Measurements from ENCODE around the gene GJA9.
"Not testable (repeated sequence)": the region's sequence is repeated elsewhere in the genome, so short reads cannot be mapped to it uniquely, and the experiment has no call there.

Gene GJA9

DNA sequence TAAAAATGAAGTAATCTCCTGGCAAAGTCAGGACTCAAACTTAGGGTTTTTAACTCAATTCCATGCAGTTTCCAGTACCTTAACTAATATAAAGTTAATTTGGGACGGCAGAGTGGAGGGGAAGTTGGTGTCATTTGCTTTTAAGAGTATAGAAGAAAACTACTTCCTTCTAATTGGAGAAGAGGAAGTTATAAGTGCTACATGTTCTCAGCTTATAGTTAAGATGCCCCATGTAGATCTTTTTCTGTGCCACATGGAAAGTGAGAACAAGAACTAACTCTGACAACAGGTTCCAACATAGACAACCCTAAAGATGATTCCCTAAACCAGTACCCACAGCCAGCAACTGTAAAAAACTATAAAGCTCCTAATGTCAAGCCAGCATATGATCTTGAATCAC, 33.3 kb downstream of the GJA9 start:
- Histone ChIP-seq H3K9me3 (ENCODE audit: control insufficient read depth, insufficient read depth, low read length) (no peaks in the 10 kb centered on the region), H3K27me3 (ENCODE audit: control insufficient read depth, insufficient read depth, low read length) (no peaks in the 10 kb centered on the region), H3K4me3 (ENCODE audit: low read depth, low read length) (no peak overlapping the region), H3K36me3 (ENCODE audit: control insufficient read depth, insufficient read depth, low read length) (peaks cover 81% of the 10 kb centered on the region), H3K4me1 (ENCODE audit: control insufficient read depth, insufficient read depth, low read length) (no peaks in the 10 kb centered on the region), H3K9ac (ENCODE audit: low read depth, low read length) (no peak overlapping the region), H3K27ac (ENCODE audit: low read depth, low read length) (no peak overlapping the region)

DNA sequence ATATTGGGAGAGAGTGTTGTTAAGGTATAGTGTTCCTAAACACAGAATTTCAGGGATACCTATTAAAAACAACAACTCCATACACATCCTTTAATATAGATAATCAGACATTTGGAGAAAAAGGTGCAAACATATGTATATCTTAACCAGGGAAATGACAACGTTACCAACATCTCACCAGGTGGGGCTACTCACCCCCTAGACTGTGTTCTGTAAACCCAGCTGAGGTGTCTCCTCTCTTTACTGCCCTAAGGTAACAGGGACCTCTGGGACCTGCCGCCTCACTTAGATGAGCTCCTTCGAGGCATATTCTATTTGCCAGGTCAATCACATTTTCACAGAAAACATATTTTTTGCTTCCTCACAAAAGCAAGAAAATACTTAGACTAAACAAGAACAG, 35.2 kb downstream of the GJA9 start:
- Histone ChIP-seq H3K9me3 (ENCODE audit: control insufficient read depth, insufficient read depth, low read length) (no peaks in the 10 kb centered on the region), H3K36me3 (ENCODE audit: control insufficient read depth, insufficient read depth, low read length) (peaks cover 71% of the 10 kb centered on the region), H3K9ac (ENCODE audit: low read depth, low read length) (no peak overlapping the region), H3K27me3 (ENCODE audit: control insufficient read depth, insufficient read depth, low read length) (no peaks in the 10 kb centered on the region), H3K4me3 (ENCODE audit: low read depth, low read length) (no peak overlapping the region), H3K4me1 (ENCODE audit: control insufficient read depth, insufficient read depth, low read length) (no peaks in the 10 kb centered on the region), H3K27ac (ENCODE audit: low read depth, low read length) (no peak overlapping the region)

DNA sequence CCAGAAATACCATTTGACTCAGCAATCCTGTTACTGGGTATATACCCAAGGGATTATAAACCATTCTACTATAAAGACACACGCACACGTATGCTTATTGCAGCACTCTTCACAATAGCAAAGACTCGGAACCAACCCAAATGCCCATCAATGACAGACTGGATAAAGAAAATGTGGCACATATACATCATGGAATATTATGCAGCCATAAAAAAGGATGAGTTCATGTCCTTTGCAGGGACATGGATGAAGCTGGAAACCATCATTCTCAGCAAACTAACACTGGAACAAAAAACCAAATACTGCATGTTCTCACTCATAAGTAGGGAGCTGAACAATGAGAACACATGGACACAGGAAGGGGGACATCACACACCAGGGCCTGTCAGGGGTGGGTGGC, 36.3 kb downstream of the GJA9 start:
- H3K4me3 ChIP-seq (ENCODE audit: low read depth, low read length); H3K27me3 ChIP-seq (ENCODE audit: control insufficient read depth, insufficient read depth, low read length); H3K27ac ChIP-seq (ENCODE audit: low read depth, low read length); H3K9me3 ChIP-seq (ENCODE audit: control insufficient read depth, insufficient read depth, low read length); H3K4me1 ChIP-seq (ENCODE audit: control insufficient read depth, insufficient read depth, low read length); H3K9ac ChIP-seq (ENCODE audit: low read depth, low read length): not testable (repeated sequence)
- peaks cover 69% of the 10 kb centered on the region for H3K36me3 ChIP-seq (ENCODE audit: control insufficient read depth, insufficient read depth, low read length)

- H3K36me3 ChIP-seq (ENCODE audit: control insufficient read depth, insufficient read depth, low read length), result peaks cover 56% of the 10 kb centered on the region
- H3K27ac ChIP-seq (ENCODE audit: low read depth, low read length), result no peak overlapping the region
Observed at GRCh38 chr1:38840281-38840680, 41.1 kb downstream of the GJA9 start.

DNA sequence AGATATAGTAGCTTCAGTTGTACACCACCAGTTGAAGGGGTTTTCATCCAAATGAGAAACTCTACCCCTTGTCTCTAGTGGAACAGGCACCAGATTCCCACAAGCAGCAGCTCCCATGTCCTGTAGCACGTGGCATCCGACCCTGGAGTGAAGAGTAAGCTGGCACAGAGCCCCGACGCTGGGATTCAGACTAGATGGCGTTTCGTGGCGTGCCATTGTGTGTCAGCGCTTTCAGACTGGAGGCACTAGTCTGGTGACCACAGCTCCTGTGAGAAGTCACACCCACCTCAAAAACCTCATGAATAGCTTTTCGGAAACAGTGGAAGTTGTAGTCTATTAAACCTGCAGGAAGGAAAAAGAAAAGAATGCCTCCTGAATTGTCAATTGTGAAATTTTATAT, 42.0 kb downstream of the GJA9 start:
- peaks cover 47% of the 10 kb centered on the region for H3K36me3 ChIP-seq (ENCODE audit: control insufficient read depth, insufficient read depth, low read length)
- H3K9ac ChIP-seq (ENCODE audit: low read depth, low read length), result no peak overlapping the region
- no peak overlapping the region for H3K27ac ChIP-seq (ENCODE audit: low read depth, low read length)
- H3K4me3 ChIP-seq (ENCODE audit: low read depth, low read length), result no peak overlapping the region
- H3K4me1 ChIP-seq (ENCODE audit: control insufficient read depth, insufficient read depth, low read length), result peaks cover 13% of the 10 kb centered on the region
- no peaks in the 10 kb centered on the region for H3K9me3 ChIP-seq (ENCODE audit: control insufficient read depth, insufficient read depth, low read length)
- H3K27me3 ChIP-seq (ENCODE audit: control insufficient read depth, insufficient read depth, low read length), result no peaks in the 10 kb centered on the region

More at GRCh38 chr1:38840281-38840680, 41.1 kb downstream of the GJA9 start:
- Histone ChIP-seq H3K27me3 (ENCODE audit: control insufficient read depth, insufficient read depth, low read length) (no peaks in the 10 kb centered on the region), H3K9ac (ENCODE audit: low read depth, low read length) (no peak overlapping the region), H3K9me3 (ENCODE audit: control insufficient read depth, insufficient read depth, low read length) (no peaks in the 10 kb centered on the region), H3K4me3 (ENCODE audit: low read depth, low read length) (no peak overlapping the region), H3K4me1 (ENCODE audit: control insufficient read depth, insufficient read depth, low read length) (peaks cover 13% of the 10 kb centered on the region)

GRCh38 chr1:38836316-38836715, 45.1 kb downstream of the GJA9 start:
- H3K9ac ChIP-seq (ENCODE audit: low read depth, low read length), result 0 out of 2 replicates have a peak overlapping the region, but pooled peaks have one; percentile 12
- H3K4me1 ChIP-seq (ENCODE audit: control insufficient read depth, insufficient read depth, low read length), result peaks cover 13% of the 10 kb centered on the region
- H3K27me3 ChIP-seq (ENCODE audit: control insufficient read depth, insufficient read depth, low read length); H3K4me3 ChIP-seq (ENCODE audit: low read depth, low read length); H3K27ac ChIP-seq (ENCODE audit: low read depth, low read length); H3K9me3 ChIP-seq (ENCODE audit: control insufficient read depth, insufficient read depth, low read length): not testable (repeated sequence)
- H3K36me3 ChIP-seq (ENCODE audit: control insufficient read depth, insufficient read depth, low read length), result peaks cover 27% of the 10 kb centered on the region

GRCh38 chr1:38834937-38835827, 46.2 kb downstream of the GJA9 start:
- H3K9me3 ChIP-seq (ENCODE audit: control insufficient read depth, insufficient read depth, low read length), result no peaks in the 10 kb centered on the region
- peaks cover 22% of the 10 kb centered on the region for H3K36me3 ChIP-seq (ENCODE audit: control insufficient read depth, insufficient read depth, low read length)
- H3K9ac ChIP-seq (ENCODE audit: low read depth, low read length), result no peak overlapping the region
- no peak overlapping the region for H3K27ac ChIP-seq (ENCODE audit: low read depth, low read length)
- peaks cover 13% of the 10 kb centered on the region for H3K4me1 ChIP-seq (ENCODE audit: control insufficient read depth, insufficient read depth, low read length)
- no peak overlapping the region for H3K4me3 ChIP-seq (ENCODE audit: low read depth, low read length)
- no peaks in the 10 kb centered on the region; the same call in 1 of the 2 replicates for H3K27me3 ChIP-seq (ENCODE audit: control insufficient read depth, insufficient read depth, low read length)

- H3K9ac ChIP-seq (ENCODE audit: low read depth, low read length), result no peak overlapping the region
- no peaks in the 10 kb centered on the region; the same call in 1 of the 2 replicates for H3K27me3 ChIP-seq (ENCODE audit: control insufficient read depth, insufficient read depth, low read length)
- H3K4me1 ChIP-seq (ENCODE audit: control insufficient read depth, insufficient read depth, low read length), result peaks cover 13% of the 10 kb centered on the region
- H3K9me3 ChIP-seq (ENCODE audit: control insufficient read depth, insufficient read depth, low read length), result no peaks in the 10 kb centered on the region
- H3K36me3 ChIP-seq (ENCODE audit: control insufficient read depth, insufficient read depth, low read length), result peaks cover 17% of the 10 kb centered on the region
- no peak overlapping the region for H3K27ac ChIP-seq (ENCODE audit: low read depth, low read length)
- H3K4me3 ChIP-seq (ENCODE audit: low read depth, low read length), result no peak overlapping the region
Observed at GRCh38 chr1:38834221-38834782, 47.1 kb downstream of the GJA9 start.

GRCh38 chr1:38833146-38833545, 48.2 kb downstream of the GJA9 start:
- Histone ChIP-seq H3K4me1 (ENCODE audit: control insufficient read depth, insufficient read depth, low read length) (peaks cover 13% of the 10 kb centered on the region), H3K27ac (ENCODE audit: low read depth, low read length) (no peak overlapping the region), H3K9ac (ENCODE audit: low read depth, low read length) (no peak overlapping the region), H3K27me3 (ENCODE audit: control insufficient read depth, insufficient read depth, low read length) (no peaks in the 10 kb centered on the region; the same call in 1 of the 2 replicates), H3K36me3 (ENCODE audit: control insufficient read depth, insufficient read depth, low read length) (peaks cover 6% of the 10 kb centered on the region), H3K9me3 (ENCODE audit: control insufficient read depth, insufficient read depth, low read length) (no peaks in the 10 kb centered on the region), H3K4me3 (ENCODE audit: low read depth, low read length) (no peak overlapping the region)

- Histone ChIP-seq H3K9ac (ENCODE audit: low read depth, low read length) (no peak overlapping the region), H3K4me1 (ENCODE audit: control insufficient read depth, insufficient read depth, low read length) (peaks cover 11% of the 10 kb centered on the region), H3K9me3 (ENCODE audit: control insufficient read depth, insufficient read depth, low read length) (no peaks in the 10 kb centered on the region), H3K4me3 (ENCODE audit: low read depth, low read length) (no peak overlapping the region), H3K36me3 (ENCODE audit: control insufficient read depth, insufficient read depth, low read length) (no peaks in the 10 kb centered on the region; the same call in 1 of the 2 replicates), H3K27me3 (ENCODE audit: control insufficient read depth, insufficient read depth, low read length) (no peaks in the 10 kb centered on the region; the same call in 1 of the 2 replicates), H3K27ac (ENCODE audit: low read depth, low read length) (no peak overlapping the region)
Observed at GRCh38 chr1:38832370-38832734, 49.0 kb downstream of the GJA9 start.

GRCh38 chr1:38831731-38832369, 49.5 kb downstream of the GJA9 start:
- H3K4me3 ChIP-seq (ENCODE audit: low read depth, low read length), result no peak overlapping the region

More at GRCh38 chr1:38831731-38832369, 49.5 kb downstream of the GJA9 start:
- no peak overlapping the region for H3K27ac ChIP-seq (ENCODE audit: low read depth, low read length)
- H3K4me1 ChIP-seq (ENCODE audit: control insufficient read depth, insufficient read depth, low read length), result peaks cover 6% of the 10 kb centered on the region
- H3K9me3 ChIP-seq (ENCODE audit: control insufficient read depth, insufficient read depth, low read length), result no peaks in the 10 kb centered on the region
- H3K36me3 ChIP-seq (ENCODE audit: control insufficient read depth, insufficient read depth, low read length), result no peaks in the 10 kb centered on the region
- no peak overlapping the region for H3K9ac ChIP-seq (ENCODE audit: low read depth, low read length)
- H3K27me3 ChIP-seq (ENCODE audit: control insufficient read depth, insufficient read depth, low read length), result no peaks in the 10 kb centered on the region; the same call in 1 of the 2 replicates
